ENCODE data around the gene IFT172. TPM values are rescaled to one million over a fixed set of nuclear protein-coding genes. Genes with fewer than 3 reads are reported as not detected.

IFT172 gene
- total RNA-seq, 2 donors from 2014 or later, result 30.1 to 31.3 TPM

DNA sequence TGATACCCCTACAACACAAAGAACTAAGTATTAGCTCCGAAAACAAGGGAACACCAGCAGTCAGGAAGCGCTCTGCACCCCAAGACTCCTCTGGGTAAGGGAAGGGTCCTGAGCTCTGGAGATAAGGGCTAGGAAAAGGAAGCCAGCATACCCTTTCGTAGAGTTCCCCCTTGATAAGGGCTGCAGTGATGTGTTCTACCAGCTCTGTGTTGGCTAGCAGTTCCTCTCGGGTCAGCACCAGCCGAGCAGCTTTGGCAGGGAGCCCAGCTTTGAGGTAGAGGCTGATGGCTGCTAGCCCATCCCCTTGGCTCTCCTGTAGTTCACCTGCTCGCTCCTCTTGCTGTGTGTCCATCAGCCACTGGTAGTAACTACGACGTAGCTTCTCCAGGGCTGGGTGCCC, 28.4 kb downstream of the IFT172 start:
- peaks cover 11% of the 10 kb centered on the region for H3K36me3 ChIP-seq (ENCODE audit: control insufficient read depth, insufficient read depth, low read length)
- H3K9ac ChIP-seq (ENCODE audit: extremely low read depth, low read length, poor library complexity, severe bottlenecking), result no peak overlapping the region
- TF ChIP-seq, protein P1, sequence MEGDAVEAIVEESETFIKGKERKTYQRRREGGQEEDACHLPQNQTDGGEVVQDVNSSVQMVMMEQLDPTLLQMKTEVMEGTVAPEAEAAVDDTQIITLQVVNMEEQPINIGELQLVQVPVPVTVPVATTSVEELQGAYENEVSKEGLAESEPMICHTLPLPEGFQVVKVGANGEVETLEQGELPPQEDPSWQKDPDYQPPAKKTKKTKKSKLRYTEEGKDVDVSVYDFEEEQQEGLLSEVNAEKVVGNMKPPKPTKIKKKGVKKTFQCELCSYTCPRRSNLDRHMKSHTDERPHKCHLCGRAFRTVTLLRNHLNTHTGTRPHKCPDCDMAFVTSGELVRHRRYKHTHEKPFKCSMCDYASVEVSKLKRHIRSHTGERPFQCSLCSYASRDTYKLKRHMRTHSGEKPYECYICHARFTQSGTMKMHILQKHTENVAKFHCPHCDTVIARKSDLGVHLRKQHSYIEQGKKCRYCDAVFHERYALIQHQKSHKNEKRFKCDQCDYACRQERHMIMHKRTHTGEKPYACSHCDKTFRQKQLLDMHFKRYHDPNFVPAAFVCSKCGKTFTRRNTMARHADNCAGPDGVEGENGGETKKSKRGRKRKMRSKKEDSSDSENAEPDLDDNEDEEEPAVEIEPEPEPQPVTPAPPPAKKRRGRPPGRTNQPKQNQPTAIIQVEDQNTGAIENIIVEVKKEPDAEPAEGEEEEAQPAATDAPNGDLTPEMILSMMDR (conservative IDR thresholded peaks at IDR 0.05), result no peak
- Mint-ChIP-seq H3K4me1 (no peaks in the 10 kb centered on the region), H3K4me3 (no peak overlapping the region), H3K27me3 (ENCODE audit: insufficient read depth) (no peaks in the 10 kb centered on the region), H3K27ac (peak overlapping the region; percentile 19), H3K9me3 (no peaks in the 10 kb centered on the region), H3K36me3 (ENCODE audit: low read depth) (peaks cover 22% of the 10 kb centered on the region)
- no peak for DNase-seq
- no peaks in the 10 kb centered on the region for H3K27me3 ChIP-seq (ENCODE audit: control insufficient read depth, insufficient read depth, low read length, poor library complexity, severe bottlenecking)
- H3K4me1 ChIP-seq (ENCODE audit: control insufficient read depth, insufficient read depth, low read length), result no peaks in the 10 kb centered on the region
- H3K9me3 ChIP-seq (ENCODE audit: control insufficient read depth, low read length), result no peaks in the 10 kb centered on the region
- no peak overlapping the region for H3K4me3 ChIP-seq (ENCODE audit: low read length)
- H3K27ac ChIP-seq (ENCODE audit: low read depth, low read length), result no peak overlapping the region
- 90 to 92% methylated on average over 5 to 8 of the region's 8 CpGs for WGBS, 2 experiments (ENCODE audit: insufficient coverage in 1 of 2, insufficient read length in 1 of 2)

DNA sequence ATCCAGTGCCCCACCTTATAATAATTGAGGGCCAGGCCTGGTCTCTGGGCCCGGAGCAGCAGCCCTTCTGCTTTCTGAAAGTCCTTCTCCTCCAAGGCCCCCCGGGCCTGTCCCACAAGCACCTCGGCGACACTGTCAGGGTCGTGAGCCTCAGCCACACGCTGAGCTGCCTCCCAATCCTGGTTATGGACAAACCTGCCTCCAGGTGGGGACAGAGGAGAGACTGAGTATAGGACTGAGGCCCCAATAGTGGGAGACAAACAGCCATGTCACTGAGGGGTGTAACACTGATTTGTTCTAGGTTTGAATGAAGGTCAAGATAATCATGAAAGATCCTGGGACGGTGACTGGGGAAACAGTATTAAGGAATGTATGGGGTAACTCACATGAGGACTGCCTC, 35.6 kb downstream of the IFT172 start:
- no peak overlapping the region for H3K27ac ChIP-seq (ENCODE audit: low read depth, low read length)
- TF ChIP-seq, protein P1 (conservative IDR thresholded peaks at IDR 0.05), result peak; percentile 49
- no peak overlapping the region for H3K4me3 ChIP-seq (ENCODE audit: low read length)
- no peak overlapping the region for H3K4me3 Mint-ChIP-seq
- peaks cover 45% of the 10 kb centered on the region for H3K36me3 Mint-ChIP-seq (ENCODE audit: low read depth)
- H3K4me1 ChIP-seq (ENCODE audit: control insufficient read depth, insufficient read depth, low read length), result no peaks in the 10 kb centered on the region
- H3K36me3 ChIP-seq (ENCODE audit: control insufficient read depth, insufficient read depth, low read length), result peaks cover 22% of the 10 kb centered on the region
- peak overlapping the region; percentile 0 for H3K27ac Mint-ChIP-seq
- H3K4me1 Mint-ChIP-seq, result no peaks in the 10 kb centered on the region
- no peaks in the 10 kb centered on the region for H3K27me3 ChIP-seq (ENCODE audit: control insufficient read depth, insufficient read depth, low read length, poor library complexity, severe bottlenecking)
- WGBS, 2 experiments (ENCODE audit: insufficient coverage in 1 of 2, insufficient read length in 1 of 2), result 86 to 92% methylated on average over 6 to 7 of the region's 7 CpGs
- no peaks in the 10 kb centered on the region for H3K9me3 Mint-ChIP-seq
- no peak overlapping the region for H3K9ac ChIP-seq (ENCODE audit: extremely low read depth, low read length, poor library complexity, severe bottlenecking)
- no peaks in the 10 kb centered on the region for H3K27me3 Mint-ChIP-seq (ENCODE audit: insufficient read depth)
- DNase-seq, result peak; percentile 57
- H3K9me3 ChIP-seq (ENCODE audit: control insufficient read depth, low read length), result no peaks in the 10 kb centered on the region

DNA sequence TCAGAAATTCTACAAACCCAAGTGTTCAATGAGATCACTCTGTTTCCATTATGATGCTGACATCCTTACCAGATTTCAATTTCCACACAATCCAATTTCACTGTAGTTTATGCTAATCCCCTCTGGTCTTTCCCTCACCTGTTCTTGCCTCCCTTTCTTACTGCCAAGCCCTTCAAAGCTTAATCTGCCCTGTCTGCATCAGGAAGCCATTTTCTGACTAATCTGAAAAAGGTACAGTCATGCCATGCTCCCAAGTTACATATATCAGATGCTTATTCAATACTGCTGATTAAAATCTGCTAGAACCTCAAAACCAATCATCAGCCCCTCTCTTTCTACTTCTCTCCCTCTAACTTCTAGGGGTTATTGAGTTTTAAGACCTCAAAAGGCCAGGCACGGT, 38.4 kb downstream of the IFT172 start:
- Histone ChIP-seq H3K4me1 (ENCODE audit: control insufficient read depth, insufficient read depth, low read length) (no peaks in the 10 kb centered on the region), H3K4me3 (ENCODE audit: low read length) (no peak overlapping the region), H3K9me3 (ENCODE audit: control insufficient read depth, low read length) (no peaks in the 10 kb centered on the region), H3K27ac (ENCODE audit: low read depth, low read length) (no peak overlapping the region), H3K9ac (ENCODE audit: extremely low read depth, low read length, poor library complexity, severe bottlenecking) (no peak overlapping the region), H3K36me3 (ENCODE audit: control insufficient read depth, insufficient read depth, low read length) (peaks cover 19% of the 10 kb centered on the region), H3K27me3 (ENCODE audit: control insufficient read depth, insufficient read depth, low read length, poor library complexity, severe bottlenecking) (no peaks in the 10 kb centered on the region)
- no peak overlapping the region for H3K27ac Mint-ChIP-seq
- no peak overlapping the region for H3K4me3 Mint-ChIP-seq
- WGBS, 2 experiments (ENCODE audit: insufficient coverage in 1 of 2, insufficient read length in 1 of 2), result 33% methylated on average over 1 of the region's 1 CpG; no CpG with 5 or more reads in 1 of the 2 experiments
- TF ChIP-seq, protein P1 (conservative IDR thresholded peaks at IDR 0.05), result no peak
- no peak for DNase-seq
- H3K4me1 Mint-ChIP-seq, result no peaks in the 10 kb centered on the region
- no peaks in the 10 kb centered on the region for H3K9me3 Mint-ChIP-seq
- no peaks in the 10 kb centered on the region for H3K27me3 Mint-ChIP-seq (ENCODE audit: insufficient read depth)
- H3K36me3 Mint-ChIP-seq (ENCODE audit: low read depth), result peaks cover 53% of the 10 kb centered on the region
